GM19467 (cell line): ENCODE results near the gene MACROD2.

Experiments used
- ATAC-seq: cut with Tn5 transposase; IDR thresholded peaks from one replicate; pipeline ENCODE4 v1.9.1; 2021; ENCODE audit warnings: mild to moderate bottlenecking, moderate library complexity; ENCODE audit not compliant: unreplicated experiment

The MACROD2 gene

GRCh38 chr20:15224199-15224598 is 1228.9 kb downstream of the MACROD2 start:
- no peak for ATAC-seq

GRCh38 chr20:15227102-15227501 is 1231.8 kb downstream of the MACROD2 start:
- no peak for ATAC-seq

- ATAC-seq: no peak
Observed at GRCh38 chr20:15232243-15232642, 1236.9 kb downstream of the MACROD2 start.

- ATAC-seq: no peak
Observed at GRCh38 chr20:15235471-15236198, 1240.3 kb downstream of the MACROD2 start.

- ATAC-seq: peak; percentile 66
Observed at GRCh38 chr20:15236812-15237211, 1241.5 kb downstream of the MACROD2 start.

GRCh38 chr20:15239542-15240206 is 1244.4 kb downstream of the MACROD2 start:
- ATAC-seq: no peak

- ATAC-seq: no peak
Observed at GRCh38 chr20:15240801-15241200, 1245.5 kb downstream of the MACROD2 start.

GRCh38 chr20:15241681-15242080 is 1246.4 kb downstream of the MACROD2 start:
- ATAC-seq: no peak

- ATAC-seq: no peak
Observed at GRCh38 chr20:15242773-15243172, 1247.5 kb downstream of the MACROD2 start.

- ATAC-seq: no peak
Observed at GRCh38 chr20:15245896-15246295, 1250.6 kb downstream of the MACROD2 start.

GRCh38 chr20:15248618-15249395 is 1253.5 kb downstream of the MACROD2 start:
- ATAC-seq: no peak

- no peak for ATAC-seq
Observed at GRCh38 chr20:15251171-15251570, 1255.9 kb downstream of the MACROD2 start.

GRCh38 chr20:15252304-15252703 is 1257.0 kb downstream of the MACROD2 start:
- no peak for ATAC-seq

- ATAC-seq: no peak
Observed at GRCh38 chr20:15253431-15253830, 1258.1 kb downstream of the MACROD2 start.

- no peak for ATAC-seq
Observed at GRCh38 chr20:15256676-15257568, 1261.6 kb downstream of the MACROD2 start.

- ATAC-seq: no peak
Observed at GRCh38 chr20:15257569-15257870, 1262.2 kb downstream of the MACROD2 start.

GRCh38 chr20:15265581-15266309 is 1270.4 kb downstream of the MACROD2 start:
- ATAC-seq: no peak

- ATAC-seq: no peak
Observed at GRCh38 chr20:15267935-15268334, 1272.6 kb downstream of the MACROD2 start.

GRCh38 chr20:15278041-15278440 is 1282.7 kb downstream of the MACROD2 start:
- ATAC-seq: no peak

- ATAC-seq: no peak
Observed at GRCh38 chr20:15287329-15287728, 1292.0 kb downstream of the MACROD2 start.
